Central memory CD8-positive, alpha-beta T cell (primary cell): ENCODE data around the gene AP3B2.
"Not testable (repeated sequence)": the region's sequence is repeated elsewhere in the genome, so short reads cannot be mapped to it uniquely, and the experiment has no call there.

ENCODE experiments used
- ATAC-seq: fragments of 150-1000 bp; cut with Tn5 transposase; replicated peaks from 2 replicates; pipeline ENCODE4 v1.10.0; 2022; ENCODE audit warnings: mild to moderate bottlenecking, moderate FRiP score, moderate number of reproducible peaks; ENCODE audit not compliant: poor library complexity, severe bottlenecking; ENCODE audit errors: extremely low read depth
- DNase-seq, 2 donors: peaks; one replicate each; pipeline ENCODE4 v3.0.0; 2021; ENCODE audit warnings: low spot score in 2 of 2
- H3K27ac Mint-ChIP-seq: one replicate; pipeline ENCODE4 v1.8.0; 2022; ENCODE audit warnings: low read depth, mild to moderate bottlenecking, moderate library complexity, mixed read lengths
- H3K27me3 Mint-ChIP-seq: one replicate; pipeline ENCODE4 v1.8.0; 2022; ENCODE audit warnings: mixed read lengths
- H3K36me3 Mint-ChIP-seq: one replicate; pipeline ENCODE4 v1.8.0; 2022; ENCODE audit warnings: mild to moderate bottlenecking, moderate library complexity, mixed read lengths; ENCODE audit not compliant: insufficient read depth
- H3K4me1 Mint-ChIP-seq: one replicate; pipeline ENCODE4 v1.8.0; 2022; ENCODE audit warnings: mixed read lengths
- H3K4me3 Mint-ChIP-seq: one replicate; pipeline ENCODE4 v1.8.0; 2022; ENCODE audit warnings: mild to moderate bottlenecking, moderate library complexity, mixed read lengths
- H3K9me3 Mint-ChIP-seq: one replicate; pipeline ENCODE4 v1.8.0; 2022; ENCODE audit warnings: mixed read lengths

The AP3B2 gene

DNA sequence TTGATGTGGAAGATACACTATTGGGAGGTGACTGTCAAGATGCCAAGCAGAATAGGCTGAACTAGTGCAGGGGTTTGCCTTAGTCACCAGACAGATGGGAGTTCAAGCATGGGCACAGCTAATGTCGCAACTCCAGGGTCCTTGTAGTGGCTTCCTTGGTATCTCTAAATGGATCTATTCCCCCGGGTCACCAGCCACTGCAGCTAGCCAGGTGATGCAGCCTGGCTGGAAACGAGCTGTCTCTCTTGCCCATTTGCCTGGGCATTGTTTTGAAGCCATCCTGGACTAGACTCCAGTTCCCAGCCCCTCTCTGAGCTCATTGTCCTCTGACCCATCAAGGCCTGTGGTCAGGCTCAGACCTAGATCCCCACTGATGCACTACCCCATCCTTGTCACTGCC, 54.1 kb downstream of the AP3B2 start:
- Mint-ChIP-seq H3K4me3 (no peak overlapping the region), H3K27me3 (peaks cover 85% of the 10 kb centered on the region), H3K9me3 (no peaks in the 10 kb centered on the region), H3K27ac (no peak overlapping the region), H3K4me1 (no peaks in the 10 kb centered on the region), H3K36me3 (no peaks in the 10 kb centered on the region)
- ATAC-seq (no peak), DNase-seq (no peak)

GRCh38 chr15:82653483-82654168, 56.0 kb downstream of the AP3B2 start:
- H3K27me3 Mint-ChIP-seq = peaks cover 84% of the 10 kb centered on the region

GRCh38 chr15:82651708-82652107, 58.0 kb downstream of the AP3B2 start:
- no peaks in the 10 kb centered on the region for H3K36me3 Mint-ChIP-seq
- DNase-seq (no peak), ATAC-seq (no peak)
- H3K27ac Mint-ChIP-seq = no peak overlapping the region
- peaks cover 85% of the 10 kb centered on the region for H3K27me3 Mint-ChIP-seq
- no peak overlapping the region for H3K4me3 Mint-ChIP-seq
- no peaks in the 10 kb centered on the region for H3K4me1 Mint-ChIP-seq
- no peaks in the 10 kb centered on the region for H3K9me3 Mint-ChIP-seq

More at GRCh38 chr15:82653483-82654168, 56.0 kb downstream of the AP3B2 start:
- H3K9me3 Mint-ChIP-seq = no peaks in the 10 kb centered on the region
- no peaks in the 10 kb centered on the region for H3K36me3 Mint-ChIP-seq
- ATAC-seq (no peak), DNase-seq (no peak)
- H3K4me1 Mint-ChIP-seq = no peaks in the 10 kb centered on the region
- no peak overlapping the region for H3K27ac Mint-ChIP-seq
- H3K4me3 Mint-ChIP-seq = no peak overlapping the region

DNA sequence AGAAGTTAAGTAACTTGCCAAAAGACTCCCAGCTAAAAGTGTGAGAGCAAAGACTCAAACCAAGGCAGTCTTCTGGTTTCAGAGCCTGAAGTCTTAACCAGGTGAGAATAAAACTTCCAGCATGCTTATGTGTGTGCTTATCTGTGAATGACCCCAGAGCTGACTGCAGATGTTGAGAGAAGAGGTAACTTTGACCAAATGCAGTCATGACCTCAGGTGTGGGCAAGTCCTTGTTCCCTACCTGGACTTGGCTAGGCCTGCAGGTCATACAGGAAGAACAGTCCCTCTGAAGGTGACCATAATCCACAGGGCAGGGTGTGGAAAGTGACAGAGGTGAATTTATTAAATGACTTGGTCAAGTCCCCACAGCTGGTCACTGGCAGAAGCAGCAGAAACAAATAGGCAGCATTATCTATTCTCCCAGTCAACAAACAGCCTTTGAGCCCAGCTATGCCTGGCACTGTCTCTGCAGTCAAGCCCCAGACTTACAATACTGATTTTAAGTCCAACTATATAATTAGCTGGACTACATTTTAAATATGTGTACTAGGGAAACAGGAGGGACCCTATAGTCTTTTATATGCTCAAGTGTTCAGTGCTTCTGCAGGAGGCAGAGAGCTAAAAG, 59.5 kb downstream of the AP3B2 start:
- ATAC-seq (no peak), DNase-seq (no peak)
- Mint-ChIP-seq H3K27me3 (peaks cover 86% of the 10 kb centered on the region), H3K4me3 (no peak overlapping the region), H3K4me1 (no peaks in the 10 kb centered on the region), H3K27ac (no peak overlapping the region), H3K9me3 (no peaks in the 10 kb centered on the region), H3K36me3 (peaks cover 2% of the 10 kb centered on the region)

GRCh38 chr15:82649226-82649999, 60.3 kb downstream of the AP3B2 start:
- H3K27ac Mint-ChIP-seq = no peak overlapping the region
- no peaks in the 10 kb centered on the region for H3K9me3 Mint-ChIP-seq
- H3K4me3 Mint-ChIP-seq = peak overlapping the region; percentile 44
- ATAC-seq (no peak), DNase-seq (no peak)
- peaks cover 2% of the 10 kb centered on the region for H3K36me3 Mint-ChIP-seq
- H3K4me1 Mint-ChIP-seq = no peaks in the 10 kb centered on the region
- peaks cover 86% of the 10 kb centered on the region for H3K27me3 Mint-ChIP-seq

- H3K4me1 Mint-ChIP-seq = no peaks in the 10 kb centered on the region
- H3K27me3 Mint-ChIP-seq = peaks cover 83% of the 10 kb centered on the region
- peak overlapping the region; percentile 48 for H3K4me3 Mint-ChIP-seq
- ATAC-seq = no peak
- no peak overlapping the region for H3K27ac Mint-ChIP-seq
- DNase-seq = no peak
- peaks cover 2% of the 10 kb centered on the region for H3K36me3 Mint-ChIP-seq
- no peaks in the 10 kb centered on the region for H3K9me3 Mint-ChIP-seq
Measured at GRCh38 chr15:82648257-82649103, 61.2 kb downstream of the AP3B2 start.

- peaks cover 82% of the 10 kb centered on the region for H3K27me3 Mint-ChIP-seq
- no peaks in the 10 kb centered on the region for H3K9me3 Mint-ChIP-seq
- H3K27ac Mint-ChIP-seq = no peak overlapping the region
- no peaks in the 10 kb centered on the region for H3K4me1 Mint-ChIP-seq
- peak; percentile 56 for ATAC-seq
- DNase-seq = no peak
- peaks cover 2% of the 10 kb centered on the region for H3K36me3 Mint-ChIP-seq
- peak overlapping the region; percentile 48 for H3K4me3 Mint-ChIP-seq
Measured at GRCh38 chr15:82647835-82648256, 61.8 kb downstream of the AP3B2 start.

DNA sequence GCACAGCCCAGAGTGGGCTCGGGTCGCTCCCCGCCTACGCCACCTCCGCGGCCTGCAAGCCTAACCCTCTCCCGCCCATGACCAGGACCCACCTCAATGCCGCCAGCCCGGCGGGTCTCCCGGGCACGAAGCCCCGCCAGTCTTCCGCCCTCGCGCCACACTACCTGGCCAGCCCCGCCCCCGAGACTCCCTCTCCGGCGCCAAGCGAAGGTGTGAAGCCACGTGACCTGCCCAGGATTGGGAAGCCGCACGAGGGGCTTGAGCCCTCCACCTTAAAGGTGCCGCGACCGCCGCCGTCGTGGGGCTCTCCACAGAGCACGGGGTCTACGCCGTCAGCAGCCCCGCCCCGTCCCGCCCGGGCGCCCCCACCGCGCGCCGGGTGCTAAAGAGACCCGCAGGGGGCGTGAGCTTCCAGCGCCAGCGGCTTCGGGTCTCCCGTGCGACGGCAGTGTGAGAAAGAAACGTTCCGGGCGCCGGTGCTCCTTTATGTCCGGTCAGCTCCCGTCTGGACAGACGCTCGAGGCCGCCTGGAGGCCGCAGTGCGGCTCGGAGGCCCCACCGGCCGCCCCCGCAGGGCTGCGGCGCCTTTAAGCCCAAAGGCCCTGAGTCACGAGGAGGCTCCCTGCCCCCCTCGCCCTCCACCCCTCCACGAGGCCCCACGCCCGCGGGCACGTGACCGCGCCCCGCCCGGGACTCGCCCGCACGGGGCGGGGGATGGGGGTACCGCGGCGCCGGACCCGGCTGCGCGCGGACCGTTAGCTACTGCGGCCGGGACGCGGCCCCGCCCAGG, 62.4 kb downstream of the AP3B2 start, which contains the start of gene CPEB1:
TSS of gene CPEB1 (minus strand) at position 319 of the 790 bp plus-strand sequence. CDS start 18,904 bp downstream, outside the sequence.
- ATAC-seq = peak; percentile 32

GRCh38 chr15:82646250-82647044, 63.2 kb downstream of the AP3B2 start:
- DNase-seq (no peak), ATAC-seq (no peak)
- Mint-ChIP-seq H3K9me3 (no peaks in the 10 kb centered on the region), H3K4me3 (peak overlapping the region; percentile 60), H3K4me1 (no peaks in the 10 kb centered on the region), H3K36me3 (peaks cover 2% of the 10 kb centered on the region), H3K27ac (no peak overlapping the region), H3K27me3 (peaks cover 76% of the 10 kb centered on the region)

More for the DNA sequence above, 62.4 kb downstream of the AP3B2 start, which contains the start of gene CPEB1:
- peak within 1 kb of the TSS; percentile 60 for H3K4me3 Mint-ChIP-seq
- peaks cover 2% of the 10 kb centered on the region for H3K36me3 Mint-ChIP-seq
- peaks cover 78% of the 10 kb centered on the region for H3K27me3 Mint-ChIP-seq
- H3K27ac Mint-ChIP-seq = no peak within 1 kb of the TSS
- no peak for DNase-seq
- H3K4me1 Mint-ChIP-seq = no peaks in the 10 kb centered on the region
- H3K9me3 Mint-ChIP-seq = no peaks in the 10 kb centered on the region

- H3K9me3 Mint-ChIP-seq, H3K4me3 Mint-ChIP-seq, H3K4me1 Mint-ChIP-seq, ATAC-seq, DNase-seq, H3K27ac Mint-ChIP-seq, H3K36me3 Mint-ChIP-seq: not testable (repeated sequence)
- peaks cover 76% of the 10 kb centered on the region for H3K27me3 Mint-ChIP-seq
Measured at GRCh38 chr15:82644967-82645852, 64.5 kb downstream of the AP3B2 start.
